Measurements from ENCODE around the gene ITPR2. TPM values are rescaled to one million over a fixed set of nuclear protein-coding genes. Genes with fewer than 3 reads are reported as not detected.
A peak's percentile ranks its signal among the peaks of the same experiment; 100 is the strongest.

ITPR2 gene
- total and polyA plus RNA-seq, 2 of the 13 experiments (the other 11 are each of a cell fraction or from before 2014, with no cell fraction given), result 31.9 to 81.9 TPM

- TF ChIP-seq GATAD2A (CRISPR knock-in tag; IDR thresholded peaks at IDR 0.05) (peak; percentile 98), ZNF740 (CRISPR knock-in tag; IDR thresholded peaks at IDR 0.05) (no peak), ZNF780A (CRISPR knock-in tag; IDR thresholded peaks at IDR 0.05) (no peak), ZNF792 (CRISPR knock-in tag; IDR thresholded peaks at IDR 0.05) (peak; percentile 76), ZNF737 (CRISPR knock-in tag; IDR thresholded peaks at IDR 0.05; ENCODE audit: borderline replicate concordance) (no peak), ZNF672 (CRISPR knock-in tag; IDR thresholded peaks at IDR 0.05) (no peak), ASH2L (IDR thresholded peaks at IDR 0.05; ENCODE audit: insufficient read length, low read depth, low read length) (peak; percentile 77), RBFOX2 (IDR thresholded peaks at IDR 0.05; ENCODE audit: low read depth, low read length) (peak; percentile 67), RCOR2 (CRISPR knock-in tag; IDR thresholded peaks at IDR 0.05) (peak; percentile 97), RFX3 (CRISPR knock-in tag; IDR thresholded peaks at IDR 0.05) (no peak), TEAD2 (CRISPR knock-in tag; IDR thresholded peaks at IDR 0.05) (no peak), HOXA7 (CRISPR knock-in tag; IDR thresholded peaks at IDR 0.05) (no peak), ZBTB7B (CRISPR knock-in tag; IDR thresholded peaks at IDR 0.05) (peak; percentile 67; the same call in 1 of the 2 replicates), SRSF9 (IDR thresholded peaks at IDR 0.05; ENCODE audit: borderline replicate concordance, insufficient read depth, low read depth, low read length, poor library complexity, severe bottlenecking) (no peak), ZNF281 (CRISPR knock-in tag; IDR thresholded peaks at IDR 0.05; ENCODE audit: borderline replicate concordance) (peak; percentile 65; the same call in 1 of the 2 replicates), U2AF1 (optimal IDR thresholded peaks at IDR 0.05; ENCODE audit: low read depth, low read length) (peak; percentile 61), ZNF7 (CRISPR knock-in tag; IDR thresholded peaks at IDR 0.05) (peak; percentile 16; the same call in 1 of the 2 replicates), E2F1 (CRISPR knock-in tag; IDR thresholded peaks at IDR 0.05) (no peak), ZNF775 (CRISPR knock-in tag; IDR thresholded peaks at IDR 0.05; ENCODE audit: borderline replicate concordance) (no peak), ZKSCAN8 (CRISPR knock-in tag; IDR thresholded peaks at IDR 0.05; ENCODE audit: borderline replicate concordance) (peak; percentile 73), IKZF4 (CRISPR knock-in tag; IDR thresholded peaks at IDR 0.05; ENCODE audit: borderline replicate concordance, low read depth, not compliant biosample characterization) (no peak), ZC3H4 (CRISPR knock-in tag; IDR thresholded peaks at IDR 0.05; ENCODE audit: borderline replicate concordance) (no peak; the same call in 1 of the 2 replicates), ZNF44 (CRISPR knock-in tag; IDR thresholded peaks at IDR 0.05) (no peak), ZNF251 (CRISPR knock-in tag; IDR thresholded peaks at IDR 0.05) (no peak)
- TF ChIP-seq, protein P1, sequence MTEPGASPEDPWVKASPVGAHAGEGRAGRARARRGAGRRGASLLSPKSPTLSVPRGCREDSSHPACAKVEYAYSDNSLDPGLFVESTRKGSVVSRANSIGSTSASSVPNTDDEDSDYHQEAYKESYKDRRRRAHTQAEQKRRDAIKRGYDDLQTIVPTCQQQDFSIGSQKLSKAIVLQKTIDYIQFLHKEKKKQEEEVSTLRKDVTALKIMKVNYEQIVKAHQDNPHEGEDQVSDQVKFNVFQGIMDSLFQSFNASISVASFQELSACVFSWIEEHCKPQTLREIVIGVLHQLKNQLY (CRISPR knock-in tag; IDR thresholded peaks at IDR 0.05), result peak; percentile 70
Measured at GRCh38 chr12:26744697-26745440, 88.1 kb downstream of the ITPR2 start (continued).
